Astrocyte of the cerebellum (primary cell): ENCODE measurements around the gene RAB31.

ENCODE experiments used
- DNase-seq: peaks from one replicate; pipeline ENCODE4 v3.0.0-alpha.2; 2011; ENCODE audit warnings: low read depth
- H3K4me3 ChIP-seq: 2 replicates; pipeline ENCODE4 v1.5.1; 2011; ENCODE audit warnings: mild to moderate bottlenecking, low read depth, low read length, moderate library complexity
- CTCF ChIP-seq: IDR thresholded peaks from 2 replicates; pipeline ENCODE4 v1.5.1; 2012; ENCODE audit warnings: low read length, low read depth, moderate library complexity, mild to moderate bottlenecking; ENCODE audit errors: missing control alignments
- in situ Hi-C: cut with HindIII; loops from 2 replicates; pipeline ENCODE4 v1.10.0; 2017; ENCODE audit warnings: low sequenced_read_pairs

RAB31 gene

DNA sequence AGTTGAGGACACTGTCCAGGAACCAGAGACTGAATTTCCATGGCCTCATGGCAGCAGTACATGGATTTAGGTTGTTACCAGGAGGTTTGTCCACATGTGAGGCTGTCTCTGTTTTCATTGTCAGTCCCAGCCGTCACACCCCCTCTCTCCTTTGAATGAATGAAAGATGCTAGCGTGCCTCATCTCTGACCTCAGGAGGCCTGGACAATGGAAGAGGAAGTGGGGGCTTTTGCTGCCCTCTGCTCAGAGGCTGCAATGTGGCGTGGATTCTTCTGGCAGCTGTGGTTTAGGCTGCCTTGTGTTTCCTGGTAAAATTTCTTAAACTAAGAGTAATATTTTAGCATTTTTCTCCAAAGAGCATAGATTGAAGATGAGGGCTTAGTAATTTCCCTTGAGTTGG, 47.5 kb downstream of the RAB31 start:
- TF ChIP-seq CTCF: no peak
- in situ Hi-C loops: no loop called here
- no peak overlapping the region for H3K4me3 ChIP-seq
- DNase-seq: no peak

GRCh38 chr18:9756271-9756932, 48.3 kb downstream of the RAB31 start:
- TF ChIP-seq CTCF: no peak
- in situ Hi-C loops: no loop called here
- no peak overlapping the region for H3K4me3 ChIP-seq
- DNase-seq: no peak

DNA sequence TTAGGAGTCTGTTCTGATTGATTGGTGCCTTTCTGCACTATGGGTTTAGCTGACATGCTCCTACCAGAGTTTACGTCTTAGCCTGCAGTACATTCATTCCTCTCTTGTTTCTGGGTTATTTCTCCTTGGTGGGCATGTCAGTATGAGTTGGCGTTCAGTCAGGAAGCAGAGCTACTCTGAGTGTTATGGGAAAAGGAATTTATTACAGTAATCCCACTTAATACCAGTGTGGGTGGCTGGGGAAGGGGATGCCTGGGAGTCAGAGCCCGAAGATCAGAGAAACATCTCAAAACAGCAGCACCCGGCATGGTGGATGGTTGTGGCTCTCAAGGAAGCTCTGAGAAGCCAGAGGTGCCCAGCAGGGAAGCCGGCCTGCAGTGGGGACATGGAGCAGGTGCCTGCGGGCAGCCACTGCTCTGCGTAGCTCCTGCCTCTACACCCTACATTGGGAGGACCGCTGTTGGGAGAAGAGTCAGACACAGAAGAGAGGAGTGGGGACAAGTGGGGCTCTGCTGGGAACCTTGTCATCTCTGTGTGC, 48.9 kb downstream of the RAB31 start:
- in situ Hi-C loops: no loop called here
- no peak overlapping the region for H3K4me3 ChIP-seq
- TF ChIP-seq CTCF: no peak
- no peak for DNase-seq

- TF ChIP-seq CTCF: no peak
- H3K4me3 ChIP-seq: no peak overlapping the region
- in situ Hi-C loops: no loop called here
- DNase-seq: peak; percentile 55
Measured at GRCh38 chr18:9757827-9758621, 49.9 kb downstream of the RAB31 start.

DNA sequence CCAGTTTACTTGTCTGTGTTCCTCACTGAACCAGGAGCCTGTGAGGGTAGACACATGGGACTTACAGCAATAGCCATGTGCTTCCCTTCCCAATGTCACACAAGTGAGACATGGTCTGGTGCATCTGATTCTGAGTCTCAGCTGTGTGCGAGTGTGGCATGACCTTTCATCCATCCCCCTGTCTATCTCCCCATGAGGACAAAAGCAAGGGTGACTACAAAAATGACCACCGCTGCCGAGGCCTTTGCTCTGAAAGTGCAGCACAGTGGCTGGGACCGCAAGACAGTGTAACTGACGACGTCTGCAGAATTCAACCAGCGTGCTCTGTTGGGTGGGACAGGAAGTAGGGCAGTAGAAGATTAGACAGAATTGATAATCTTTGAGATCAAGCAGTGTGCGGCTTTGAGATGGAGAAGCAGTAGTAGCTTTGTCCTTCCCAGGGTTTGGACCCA, 50.5 kb downstream of the RAB31 start:
- no peak for DNase-seq
- TF ChIP-seq CTCF: no peak
- in situ Hi-C loops: no loop called here
- H3K4me3 ChIP-seq: no peak overlapping the region

GRCh38 chr18:9760641-9761040, 52.5 kb downstream of the RAB31 start:
- in situ Hi-C loops: no loop called here
- no peak for DNase-seq
- TF ChIP-seq CTCF: no peak
- no peak overlapping the region for H3K4me3 ChIP-seq
